Glutamatergic neuron (in vitro differentiated cells): ENCODE data around the gene GIGYF2. TPM values are rescaled to one million over a fixed set of nuclear protein-coding genes. Genes with fewer than 3 reads are reported as not detected.

ENCODE experiments used
- DNase-seq: peaks from one replicate; pipeline ENCODE4 v3.0.0; 2022
- H3K27ac Mint-ChIP-seq: one replicate; pipeline ENCODE4 v1.8.0; 2020; ENCODE audit warnings: mild to moderate bottlenecking, mixed read lengths, inconsistent platforms; ENCODE audit not compliant: unreplicated experiment
- H3K27me3 Mint-ChIP-seq: one replicate; pipeline ENCODE4 v1.8.0; 2020; ENCODE audit warnings: mild to moderate bottlenecking, moderate library complexity, mixed read lengths, inconsistent platforms; ENCODE audit not compliant: unreplicated experiment
- H3K36me3 Mint-ChIP-seq: one replicate; pipeline ENCODE4 v1.8.0; 2020; ENCODE audit warnings: mild to moderate bottlenecking, mixed read lengths, inconsistent platforms; ENCODE audit not compliant: unreplicated experiment
- H3K4me1 Mint-ChIP-seq: one replicate; pipeline ENCODE4 v1.8.0; 2020; ENCODE audit warnings: mild to moderate bottlenecking, low read depth, mixed read lengths, inconsistent platforms; ENCODE audit not compliant: unreplicated experiment
- H3K4me3 Mint-ChIP-seq: one replicate; pipeline ENCODE4 v1.8.0; 2020; ENCODE audit warnings: mild to moderate bottlenecking, mixed read lengths, inconsistent platforms; ENCODE audit not compliant: unreplicated experiment
- H3K9me3 Mint-ChIP-seq: one replicate; pipeline ENCODE4 v1.8.0; 2020; ENCODE audit warnings: mild to moderate bottlenecking, moderate library complexity, mixed read lengths, inconsistent platforms; ENCODE audit not compliant: unreplicated experiment
- CTCF ChIP-seq: fragments of 200-600 bp; sonication (generic); IDR thresholded peaks from one replicate; pipeline ENCODE4 v1.5.0; 2021; ENCODE audit not compliant: partially characterized antibody, unreplicated experiment
- total RNA-seq: library from RNA; stranded (reverse); fragmentation: NEBNext Ultra II Directional; extraction: Animal tissue kit (Norgen Biotek cat#: 25700); gene quantifications from one replicate; pipeline ENCODE4 v1.2.1, GENCODE V29; 2021; ENCODE audit not compliant: unreplicated experiment

GIGYF2 gene
- total RNA-seq, 1 donor from 2014 or later: 91.7 TPM

- Mint-ChIP-seq H3K27ac (no peak overlapping the region), H3K27me3 (no peaks in the 10 kb centered on the region), H3K36me3 (no peaks in the 10 kb centered on the region), H3K4me1 (no peaks in the 10 kb centered on the region), H3K4me3 (no peak overlapping the region), H3K9me3 (peaks cover 2% of the 10 kb centered on the region)
- no peak for TF ChIP-seq CTCF
- no peak for DNase-seq
Observed at GRCh38 chr2:232667989-232668583, 29.0 kb upstream of the GIGYF2 start.

DNA sequence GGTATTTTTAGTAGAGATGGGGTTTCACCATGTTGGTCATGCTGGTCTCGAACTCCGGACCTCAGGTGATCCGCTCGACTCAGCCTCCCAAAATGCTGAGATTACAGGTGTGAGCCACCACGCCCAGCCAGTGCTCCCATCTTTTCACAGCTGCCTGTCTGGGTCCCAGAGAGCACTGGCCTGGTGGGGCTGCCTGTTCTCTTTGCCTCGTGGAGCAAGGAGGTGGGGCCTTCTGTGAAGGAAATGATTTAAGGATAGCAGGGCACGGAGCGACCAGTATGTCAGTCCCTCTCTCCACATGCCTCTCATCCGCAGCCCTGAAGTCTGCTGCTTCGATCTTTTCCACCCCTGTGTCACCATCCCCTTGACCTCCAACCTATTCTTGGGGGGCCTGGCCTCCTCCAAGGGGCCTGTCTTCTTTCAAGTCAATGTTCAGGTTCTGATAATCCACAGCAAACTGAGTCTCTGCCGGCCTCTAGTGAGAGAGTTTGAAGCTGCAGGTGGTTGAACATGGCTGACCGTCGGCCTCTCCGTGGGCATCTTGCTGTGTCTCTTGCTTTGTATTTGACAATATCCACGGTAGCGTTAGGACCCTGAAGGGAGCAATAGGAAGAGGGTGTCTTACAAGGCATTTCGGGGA, 28.2 kb upstream of the GIGYF2 start:
- no peak for TF ChIP-seq CTCF
- no peaks in the 10 kb centered on the region for H3K4me1 Mint-ChIP-seq
- H3K27ac Mint-ChIP-seq: no peak overlapping the region
- H3K36me3 Mint-ChIP-seq: no peaks in the 10 kb centered on the region
- H3K9me3 Mint-ChIP-seq: peaks cover 2% of the 10 kb centered on the region
- H3K4me3 Mint-ChIP-seq: no peak overlapping the region
- DNase-seq: no peak
- H3K27me3 Mint-ChIP-seq: no peaks in the 10 kb centered on the region

DNA sequence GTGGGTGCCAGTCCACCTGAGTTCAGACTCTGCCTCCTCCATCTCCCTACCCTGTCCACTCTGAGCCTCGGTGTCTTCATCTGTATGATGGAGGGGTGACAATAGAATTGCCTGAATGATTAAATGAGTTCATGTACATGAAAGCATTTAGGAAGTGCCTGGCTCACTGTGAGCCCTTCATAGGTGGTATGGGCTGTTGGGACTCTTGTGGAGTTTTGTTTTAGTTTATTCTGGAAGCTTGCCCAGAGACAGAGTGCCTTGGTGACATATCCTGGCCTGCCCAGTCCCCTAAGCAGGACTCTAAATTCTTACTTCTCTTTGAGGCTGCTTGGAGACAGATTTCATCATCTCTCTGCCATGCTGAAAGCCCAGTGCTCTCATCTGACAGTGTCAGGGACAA, 24.5 kb upstream of the GIGYF2 start:
- DNase-seq: no peak
- H3K4me3 Mint-ChIP-seq: no peak overlapping the region
- no peaks in the 10 kb centered on the region for H3K36me3 Mint-ChIP-seq
- H3K9me3 Mint-ChIP-seq: peaks cover 2% of the 10 kb centered on the region
- H3K4me1 Mint-ChIP-seq: no peaks in the 10 kb centered on the region
- no peak for TF ChIP-seq CTCF
- no peaks in the 10 kb centered on the region for H3K27me3 Mint-ChIP-seq
- no peak overlapping the region for H3K27ac Mint-ChIP-seq

DNA sequence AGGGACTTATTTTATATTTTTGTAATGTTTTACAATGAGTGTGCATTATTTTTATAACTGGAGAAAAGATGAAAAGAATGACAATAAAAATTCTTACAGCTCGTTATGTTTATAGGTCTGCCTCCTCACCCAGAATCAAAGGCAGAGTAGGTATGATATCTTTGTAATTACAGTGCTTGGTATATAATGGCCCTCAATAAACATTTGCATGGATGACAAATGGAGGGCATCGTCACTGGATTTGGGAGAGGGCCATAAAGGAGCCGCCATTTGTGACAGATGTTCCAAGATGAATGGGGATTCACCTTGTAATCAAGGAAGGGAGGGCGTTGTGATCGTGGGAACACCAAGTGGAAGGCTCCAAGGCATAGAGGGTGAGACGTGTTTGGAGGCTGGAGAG, 22.6 kb upstream of the GIGYF2 start:
- Mint-ChIP-seq H3K4me1 (no peaks in the 10 kb centered on the region), H3K9me3 (no peaks in the 10 kb centered on the region), H3K36me3 (no peaks in the 10 kb centered on the region), H3K27me3 (no peaks in the 10 kb centered on the region), H3K4me3 (no peak overlapping the region), H3K27ac (no peak overlapping the region)
- no peak for TF ChIP-seq CTCF
- no peak for DNase-seq

GRCh38 chr2:232675381-232675780, 21.8 kb upstream of the GIGYF2 start:
- H3K9me3 Mint-ChIP-seq: no peaks in the 10 kb centered on the region
- no peaks in the 10 kb centered on the region for H3K4me1 Mint-ChIP-seq
- no peak overlapping the region for H3K4me3 Mint-ChIP-seq
- H3K36me3 Mint-ChIP-seq: no peaks in the 10 kb centered on the region
- no peaks in the 10 kb centered on the region for H3K27me3 Mint-ChIP-seq
- no peak for TF ChIP-seq CTCF
- DNase-seq: no peak
- H3K27ac Mint-ChIP-seq: no peak overlapping the region
